ENCODE results near the gene SDHAF2. TPM values are rescaled to one million over a fixed set of nuclear protein-coding genes. Genes with fewer than 3 reads are reported as not detected.

SDHAF2 gene
- total and polyA plus RNA-seq, 9 of the 15 experiments (the other 6 are each of a cell fraction or from before 2014, with no cell fraction given): 21.2 to 144 (median 40.4) TPM

- DNase-seq (ENCODE audit: extremely low read depth in 1 of 4, low spot score in 3 of 4): no peak
- Histone ChIP-seq H3K79me2 (ENCODE audit: control insufficient read depth, insufficient read depth, low read length) (no peaks in the 10 kb centered on the region), H3K27ac (ENCODE audit: extremely low read depth, low read depth, low read length) (no peak overlapping the region), H3K36me3 (ENCODE audit: control insufficient read depth, insufficient read depth, low read length) (no peaks in the 10 kb centered on the region), H3K9me1 (ENCODE audit: control insufficient read depth, insufficient read depth, low read length) (no peaks in the 10 kb centered on the region), H3K27me3 (ENCODE audit: control insufficient read depth in 2 of 2, insufficient read depth in 2 of 2, low read length in 2 of 2) (peaks cover 4 to 17% of the 10 kb centered on the region in 2 experiments; a peak in 4 of 5 replicates), H3K4me3 (no peak overlapping the region), H3K9me3 (replicated peaks; ENCODE audit: control insufficient read depth, insufficient read depth, low read depth, low read length) (no peaks in the 10 kb centered on the region), H3K4me1 (replicated peaks in 1 of 2; ENCODE audit: control insufficient read depth in 2 of 2, insufficient read depth in 2 of 2, low read length in 2 of 2) (peaks cover 0 to 7% of the 10 kb centered on the region in 2 experiments; a peak in 2 of 5 replicates), H2AFZ (ENCODE audit: low read depth, low read length) (no peak overlapping the region), H4K20me1 (replicated peaks; ENCODE audit: control insufficient read depth, insufficient read depth, low read length) (peaks cover 9% of the 10 kb centered on the region; the same call in 1 of the 2 replicates), H3K4me2 (ENCODE audit: insufficient read depth, low read length) (no peak overlapping the region), H3K9ac (ENCODE audit: insufficient read depth in 1 of 2, low read depth in 2 of 2, low read length in 2 of 2) (no peak overlapping the region)
- ChIA-PET POLR2A (interaction anchor here (0.5 to 1.5 kb wide), 2 partner anchors 27 to 53 kb away, joined by 3 read pairs; no protein-coding TSS in a partner anchor), CTCF (ENCODE audit: low intra/inter-chr PET ratio) (no interaction called here)
- no TSS peak for BruUV-seq (replicated peaks)
- intact Hi-C loops (cut with micrococcal nuclease) (no loop called here), in situ Hi-C loops (cut with MboI) (no loop called here)
- no peak for TF ChIP-seq ZNF780A (CRISPR knock-in tag; IDR thresholded peaks at IDR 0.05)
- no peak for FAIRE-seq
- no peak for ATAC-seq
- 27% methylated on average over 1 of the region's 1 CpG for WGBS (ENCODE audit: insufficient coverage, low coverage, missing lambda C conversion rate)
These were observed 45.5 kb downstream of the SDHAF2 start for GRCh38 chr11:61475433-61475832.

DNA sequence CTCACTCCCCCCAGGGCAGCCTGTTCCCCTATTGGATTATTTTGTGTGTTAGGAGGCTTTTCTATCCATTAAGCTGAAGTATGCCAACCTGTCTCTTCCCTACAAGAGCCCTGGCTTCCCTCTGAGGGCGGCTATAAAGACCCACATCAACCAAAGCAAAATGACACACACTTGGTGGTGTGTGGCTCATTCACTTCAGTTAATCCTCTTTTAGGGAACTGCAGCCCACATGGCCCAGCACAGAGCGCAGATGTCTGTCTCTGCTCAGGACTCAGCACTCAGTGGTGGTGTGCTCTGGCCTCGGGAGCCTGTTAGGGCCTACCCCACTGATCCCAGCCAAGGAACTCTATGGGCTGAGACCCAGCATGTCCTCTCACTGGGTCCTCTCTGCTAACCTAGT is 46.4 kb downstream of the SDHAF2 start:
- Histone ChIP-seq H3K79me2 (ENCODE audit: control insufficient read depth, insufficient read depth, low read length) (no peaks in the 10 kb centered on the region), H2AFZ (ENCODE audit: low read depth, low read length) (no peak overlapping the region), H3K27ac (ENCODE audit: extremely low read depth, low read depth, low read length) (no peak overlapping the region), H3K9ac (ENCODE audit: insufficient read depth in 1 of 2, low read depth in 2 of 2, low read length in 2 of 2) (no peak overlapping the region), H3K9me3 (replicated peaks; ENCODE audit: control insufficient read depth, insufficient read depth, low read depth, low read length) (no peaks in the 10 kb centered on the region), H4K20me1 (replicated peaks; ENCODE audit: control insufficient read depth, insufficient read depth, low read length) (peaks cover 9% of the 10 kb centered on the region; the same call in 1 of the 2 replicates), H3K27me3 (ENCODE audit: control insufficient read depth in 2 of 2, insufficient read depth in 2 of 2, low read length in 2 of 2) (peaks cover 11 to 21% of the 10 kb centered on the region in 2 experiments; a peak in 4 of 5 replicates), H3K4me2 (ENCODE audit: insufficient read depth, low read length) (no peak overlapping the region), H3K9me1 (ENCODE audit: control insufficient read depth, insufficient read depth, low read length) (no peaks in the 10 kb centered on the region), H3K36me3 (ENCODE audit: control insufficient read depth, insufficient read depth, low read length) (no peaks in the 10 kb centered on the region), H3K4me3 (no peak overlapping the region), H3K4me1 (replicated peaks in 1 of 2; ENCODE audit: control insufficient read depth in 2 of 2, insufficient read depth in 2 of 2, low read length in 2 of 2) (peaks cover 0 to 13% of the 10 kb centered on the region in 2 experiments; a peak in 2 of 5 replicates)
- 17% methylated on average over 3 of the region's 3 CpGs for WGBS (ENCODE audit: insufficient coverage, low coverage, missing lambda C conversion rate)
- DNase-seq (ENCODE audit: extremely low read depth in 1 of 4, low spot score in 3 of 4) (no peak), FAIRE-seq (no peak), ATAC-seq (no peak)
- ChIA-PET CTCF (ENCODE audit: low intra/inter-chr PET ratio) (interaction anchor here (2.2 kb wide), 1 partner anchor 40 kb away, joined by 23 read pairs; no protein-coding TSS in a partner anchor), POLR2A (interaction anchor here (0.7 to 1.5 kb wide), 2 partner anchors 28 to 273 kb away, joined by 3 to 4 read pairs; no protein-coding TSS in a partner anchor)
- intact Hi-C loops (cut with micrococcal nuclease): loop anchor here (2.0 kb wide), 1 partner anchor 162 kb away; no protein-coding TSS in a partner anchor
- BruUV-seq (replicated peaks): no TSS peak
- in situ Hi-C loops (cut with MboI): no loop called here
- TF ChIP-seq, protein P1, sequence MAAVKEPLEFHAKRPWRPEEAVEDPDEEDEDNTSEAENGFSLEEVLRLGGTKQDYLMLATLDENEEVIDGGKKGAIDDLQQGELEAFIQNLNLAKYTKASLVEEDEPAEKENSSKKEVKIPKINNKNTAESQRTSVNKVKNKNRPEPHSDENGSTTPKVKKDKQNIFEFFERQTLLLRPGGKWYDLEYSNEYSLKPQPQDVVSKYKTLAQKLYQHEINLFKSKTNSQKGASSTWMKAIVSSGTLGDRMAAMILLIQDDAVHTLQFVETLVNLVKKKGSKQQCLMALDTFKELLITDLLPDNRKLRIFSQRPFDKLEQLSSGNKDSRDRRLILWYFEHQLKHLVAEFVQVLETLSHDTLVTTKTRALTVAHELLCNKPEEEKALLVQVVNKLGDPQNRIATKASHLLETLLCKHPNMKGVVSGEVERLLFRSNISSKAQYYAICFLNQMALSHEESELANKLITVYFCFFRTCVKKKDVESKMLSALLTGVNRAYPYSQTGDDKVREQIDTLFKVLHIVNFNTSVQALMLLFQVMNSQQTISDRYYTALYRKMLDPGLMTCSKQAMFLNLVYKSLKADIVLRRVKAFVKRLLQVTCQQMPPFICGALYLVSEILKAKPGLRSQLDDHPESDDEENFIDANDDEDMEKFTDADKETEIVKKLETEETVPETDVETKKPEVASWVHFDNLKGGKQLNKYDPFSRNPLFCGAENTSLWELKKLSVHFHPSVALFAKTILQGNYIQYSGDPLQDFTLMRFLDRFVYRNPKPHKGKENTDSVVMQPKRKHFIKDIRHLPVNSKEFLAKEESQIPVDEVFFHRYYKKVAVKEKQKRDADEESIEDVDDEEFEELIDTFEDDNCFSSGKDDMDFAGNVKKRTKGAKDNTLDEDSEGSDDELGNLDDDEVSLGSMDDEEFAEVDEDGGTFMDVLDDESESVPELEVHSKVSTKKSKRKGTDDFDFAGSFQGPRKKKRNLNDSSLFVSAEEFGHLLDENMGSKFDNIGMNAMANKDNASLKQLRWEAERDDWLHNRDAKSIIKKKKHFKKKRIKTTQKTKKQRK (IDR thresholded peaks at IDR 0.05; ENCODE audit: borderline replicate concordance, low read depth, low read length): no peak
- TF ChIP-seq BCOR (IDR thresholded peaks at IDR 0.05) (0 out of 2 replicates have a peak, but pooled peaks have one; percentile 0), GABPB1 (CRISPR knock-in tag; IDR thresholded peaks at IDR 0.05) (no peak), NFIX (CRISPR knock-in tag; IDR thresholded peaks at IDR 0.05; ENCODE audit: low read depth) (no peak)
- TF ChIP-seq, protein P2, sequence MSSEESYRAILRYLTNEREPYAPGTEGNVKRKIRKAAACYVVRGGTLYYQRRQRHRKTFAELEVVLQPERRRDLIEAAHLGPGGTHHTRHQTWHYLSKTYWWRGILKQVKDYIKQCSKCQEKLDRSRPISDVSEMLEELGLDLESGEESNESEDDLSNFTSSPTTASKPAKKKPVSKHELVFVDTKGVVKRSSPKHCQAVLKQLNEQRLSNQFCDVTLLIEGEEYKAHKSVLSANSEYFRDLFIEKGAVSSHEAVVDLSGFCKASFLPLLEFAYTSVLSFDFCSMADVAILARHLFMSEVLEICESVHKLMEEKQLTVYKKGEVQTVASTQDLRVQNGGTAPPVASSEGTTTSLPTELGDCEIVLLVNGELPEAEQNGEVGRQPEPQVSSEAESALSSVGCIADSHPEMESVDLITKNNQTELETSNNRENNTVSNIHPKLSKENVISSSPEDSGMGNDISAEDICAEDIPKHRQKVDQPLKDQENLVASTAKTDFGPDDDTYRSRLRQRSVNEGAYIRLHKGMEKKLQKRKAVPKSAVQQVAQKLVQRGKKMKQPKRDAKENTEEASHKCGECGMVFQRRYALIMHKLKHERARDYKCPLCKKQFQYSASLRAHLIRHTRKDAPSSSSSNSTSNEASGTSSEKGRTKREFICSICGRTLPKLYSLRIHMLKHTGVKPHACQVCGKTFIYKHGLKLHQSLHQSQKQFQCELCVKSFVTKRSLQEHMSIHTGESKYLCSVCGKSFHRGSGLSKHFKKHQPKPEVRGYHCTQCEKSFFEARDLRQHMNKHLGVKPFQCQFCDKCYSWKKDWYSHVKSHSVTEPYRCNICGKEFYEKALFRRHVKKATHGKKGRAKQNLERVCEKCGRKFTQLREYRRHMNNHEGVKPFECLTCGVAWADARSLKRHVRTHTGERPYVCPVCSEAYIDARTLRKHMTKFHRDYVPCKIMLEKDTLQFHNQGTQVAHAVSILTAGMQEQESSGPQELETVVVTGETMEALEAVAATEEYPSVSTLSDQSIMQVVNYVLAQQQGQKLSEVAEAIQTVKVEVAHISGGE (CRISPR knock-in tag; IDR thresholded peaks at IDR 0.05): no peak
